GM18951 (cell line): Measurements from ENCODE around the gene VWF.

Experiments used
- POLR2A ChIP-seq: IDR thresholded peaks from 4 replicates; pipeline ENCODE4 v1.6.1; 2011; ENCODE audit warnings: mild to moderate bottlenecking; ENCODE audit not compliant: insufficient read length, insufficient read depth; ENCODE audit errors: extremely low read depth
- in situ Hi-C: fragments of 300-500 bp; cut with MboI; formaldehyde crosslinking; loops from one replicate; pipeline ENCODE4 v1.12.0; 2022; ENCODE audit warnings: low sequenced_read_pairs, mixed read lengths, inconsistent platforms; ENCODE audit not compliant: unreplicated experiment

VWF gene

DNA sequence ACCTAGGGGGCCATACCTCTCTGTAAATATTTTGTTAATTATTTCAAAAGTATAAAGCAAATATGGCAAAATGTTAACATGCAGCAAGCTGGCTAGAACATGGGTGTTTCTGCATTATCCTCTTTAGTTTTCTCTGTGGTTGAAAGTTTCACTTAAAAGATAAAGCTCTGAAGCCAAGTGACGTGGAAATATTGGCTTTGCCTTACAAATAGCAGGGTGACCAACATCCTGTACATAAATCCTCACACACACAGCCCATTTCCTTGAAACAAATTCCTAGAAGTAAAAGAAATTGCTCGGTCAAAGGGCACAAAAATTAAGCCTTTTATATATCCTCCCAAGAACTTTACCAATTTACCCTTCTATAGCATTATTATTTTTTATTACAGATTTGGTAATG lies 10.6 kb upstream of the VWF start:
- no peak for TF ChIP-seq POLR2A
- in situ Hi-C loops, result no loop called here

DNA sequence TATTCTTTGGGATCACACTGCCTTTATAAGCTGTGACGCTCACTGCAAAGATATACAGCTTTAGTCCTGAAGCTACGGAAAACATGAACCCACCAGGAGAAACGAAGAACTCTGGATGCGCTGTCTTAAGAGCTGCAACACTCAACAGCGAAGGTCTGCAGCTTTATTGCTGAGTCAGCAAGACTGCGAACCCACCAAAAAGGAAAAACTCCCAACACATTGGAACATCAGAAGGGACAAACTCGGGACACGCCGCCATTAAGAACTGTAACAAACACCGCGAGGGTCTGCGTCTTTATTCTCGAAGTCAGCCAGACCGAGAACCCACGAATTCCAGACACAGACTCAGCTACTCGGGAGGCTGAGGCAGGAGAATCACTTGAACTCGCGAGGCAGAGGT lies 9.2 kb upstream of the VWF start:
- TF ChIP-seq POLR2A, result no peak
- in situ Hi-C loops, result no loop called here

DNA sequence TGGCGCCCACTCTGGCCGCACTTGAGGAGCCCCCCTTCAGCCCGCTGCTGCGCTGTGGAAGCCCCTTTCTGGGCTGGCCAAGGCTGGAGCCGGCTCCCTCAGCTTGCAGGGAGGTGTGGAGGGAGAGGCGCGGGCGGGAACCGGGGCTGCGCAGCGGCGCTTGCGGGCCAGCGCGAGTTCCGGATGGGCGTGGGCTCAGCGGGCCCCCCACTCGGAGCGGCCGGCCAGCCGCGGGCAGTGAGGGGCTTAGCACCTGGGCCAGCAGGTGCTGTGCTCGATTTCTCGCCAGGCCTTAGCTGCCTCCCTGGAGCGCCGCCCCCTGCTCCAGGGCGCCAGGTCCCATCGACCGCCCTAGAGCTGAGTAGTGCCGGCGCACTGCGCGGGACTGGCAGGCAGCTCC lies 8.0 kb upstream of the VWF start:
- TF ChIP-seq POLR2A, result no peak
- in situ Hi-C loops, result no loop called here

DNA sequence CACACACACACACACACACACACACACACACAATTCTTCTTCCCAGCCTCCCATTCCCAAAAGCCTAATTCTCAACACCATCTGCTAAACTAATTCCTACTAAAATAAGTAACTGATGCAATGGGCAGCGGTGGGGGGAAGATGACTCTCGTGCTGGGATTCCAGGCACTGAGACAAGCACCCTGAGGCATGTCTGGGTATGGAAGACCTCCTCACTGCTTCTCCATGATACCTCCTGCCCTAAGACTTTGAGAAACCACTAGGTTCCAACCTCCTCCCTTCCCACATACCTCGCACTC lies 789 bp upstream of the VWF start:
- in situ Hi-C loops, result no loop called here

DNA sequence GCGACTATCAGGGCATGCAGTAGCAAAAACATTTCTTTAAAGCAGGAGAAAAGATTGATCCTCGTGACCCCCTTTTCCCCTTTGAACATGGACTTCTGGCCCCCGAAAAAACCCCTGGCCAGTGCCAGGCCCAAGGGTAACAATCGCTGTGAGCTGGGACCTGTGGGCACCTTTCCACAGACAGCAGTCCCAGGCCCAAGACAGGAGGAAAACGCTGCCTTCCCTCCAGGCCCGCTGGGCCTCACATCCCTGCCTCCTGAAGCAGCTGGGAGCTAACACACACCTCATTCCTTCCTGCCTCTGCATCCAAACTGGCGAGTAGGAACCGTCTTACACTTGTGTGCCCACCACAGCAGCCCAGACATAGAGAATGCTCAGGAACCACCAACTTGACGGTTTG lies 1.2 kb downstream of the VWF start:
- in situ Hi-C loops, result no loop called here
- no peak for TF ChIP-seq POLR2A

More for the DNA sequence above, 789 bp upstream of the VWF start:
- TF ChIP-seq POLR2A, result no peak

DNA sequence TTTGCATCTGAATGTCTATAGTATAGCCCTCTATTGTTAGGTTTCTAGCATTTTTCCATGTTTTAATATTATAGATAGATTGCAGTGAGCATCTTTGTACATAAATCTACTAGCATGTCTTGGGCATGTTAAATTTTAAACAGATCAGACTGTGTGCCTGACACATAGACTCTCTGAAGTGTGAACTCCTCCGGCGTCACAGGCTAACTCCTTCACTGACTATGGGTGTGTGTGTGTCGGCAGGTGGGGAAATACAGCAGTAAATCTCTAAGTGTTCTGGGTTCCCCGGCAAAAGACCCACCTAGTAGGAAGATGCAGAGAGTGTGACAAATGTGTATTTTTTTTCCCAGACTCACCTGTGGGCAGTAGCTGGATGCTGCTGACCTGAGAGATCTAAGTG lies 2.3 kb downstream of the VWF start:
- no peak for TF ChIP-seq POLR2A
- in situ Hi-C loops, result no loop called here

DNA sequence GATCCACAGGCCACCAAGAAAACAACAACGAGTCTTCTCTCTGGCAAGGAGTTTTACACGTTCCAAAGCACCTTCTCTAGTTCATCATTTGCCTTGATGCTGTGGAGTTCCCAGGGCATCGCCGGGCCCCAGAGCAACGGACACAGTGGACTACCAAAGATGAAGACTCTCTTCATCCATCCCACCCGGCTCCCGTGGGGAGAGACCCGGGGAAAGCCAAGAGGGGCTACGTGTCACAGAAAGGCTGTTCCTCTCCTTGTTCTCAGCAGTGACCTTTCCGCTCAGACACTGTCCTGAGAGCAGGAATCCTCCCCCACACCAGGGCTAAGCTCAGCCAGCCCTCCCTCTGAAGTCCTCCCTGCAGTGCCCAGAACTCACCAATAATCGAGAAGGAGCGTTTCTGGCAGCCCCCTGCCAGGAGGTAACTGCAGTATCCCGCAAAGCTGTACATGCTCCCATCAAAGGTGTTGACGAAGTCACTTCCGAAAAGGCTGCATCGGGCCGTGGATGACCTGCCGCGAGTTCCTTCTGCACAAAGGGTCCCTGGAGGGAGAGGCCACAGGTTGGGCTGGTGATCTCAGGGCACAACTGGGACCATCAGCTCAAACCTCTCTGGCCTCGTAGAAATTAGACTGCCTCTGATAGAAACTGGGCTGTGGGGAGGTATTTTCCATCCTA lies 3.5 kb downstream of the VWF start:
- no peak for TF ChIP-seq POLR2A
- in situ Hi-C loops, result no loop called here

DNA sequence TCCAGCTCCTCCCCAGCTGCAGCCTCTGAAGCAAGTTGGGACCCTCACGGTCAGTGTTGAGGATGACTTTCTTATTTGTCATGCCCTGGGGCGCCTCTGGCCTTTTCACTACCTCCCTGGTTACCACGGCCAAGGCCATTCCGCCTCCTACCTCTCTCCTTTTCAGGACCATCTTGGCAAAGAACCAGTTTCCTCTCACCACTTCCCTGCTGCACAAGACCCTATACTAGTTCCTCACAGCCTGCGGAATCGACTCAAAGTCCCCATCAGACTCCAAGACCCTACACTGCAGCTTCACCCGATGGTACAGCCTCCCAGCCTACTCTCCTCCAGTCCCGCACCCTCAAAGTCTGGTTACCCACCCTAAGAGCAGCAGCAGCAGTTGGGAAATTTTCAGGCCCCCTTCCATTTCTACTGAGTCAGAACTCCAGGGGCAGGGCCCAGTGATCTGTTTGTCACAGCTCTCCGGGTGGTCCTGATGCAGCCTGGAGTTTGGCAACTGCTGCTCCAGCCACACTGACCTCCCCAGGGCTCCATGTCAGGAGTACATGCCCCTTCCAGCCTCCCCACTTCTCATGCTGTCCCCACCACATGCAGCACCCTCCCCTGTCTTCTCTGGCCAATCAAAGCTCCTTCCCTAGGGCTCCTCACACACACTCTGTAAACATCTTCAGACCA lies 5.4 kb downstream of the VWF start:
- in situ Hi-C loops, result no loop called here
- no peak for TF ChIP-seq POLR2A

DNA sequence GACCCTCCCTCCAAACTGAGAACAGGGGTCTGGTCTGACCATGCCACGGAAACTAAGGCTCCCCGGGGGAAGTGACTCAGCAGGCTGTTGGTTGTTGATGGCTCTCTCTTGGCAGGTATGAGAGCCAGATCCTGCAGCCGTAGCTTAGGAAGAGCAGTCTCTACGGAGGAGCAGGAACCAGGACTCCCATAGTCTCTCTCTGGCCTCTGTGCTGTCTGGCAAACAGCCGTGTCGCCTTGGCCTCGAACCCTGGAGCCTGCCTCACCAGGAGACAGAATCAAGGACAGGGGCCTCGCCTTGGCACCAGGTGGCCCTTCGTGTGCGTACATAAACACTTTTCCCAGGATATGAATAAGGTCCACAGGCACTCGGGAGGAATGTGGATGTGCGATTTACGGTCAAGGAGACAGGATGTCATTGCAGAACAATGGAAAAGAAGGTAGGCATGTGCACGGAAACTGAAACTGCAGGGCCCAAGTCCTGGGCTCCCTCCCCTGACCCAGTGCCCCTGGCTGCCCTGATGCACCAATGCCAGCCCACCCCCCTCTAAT lies 7.9 kb downstream of the VWF start:
- no peak for TF ChIP-seq POLR2A

DNA sequence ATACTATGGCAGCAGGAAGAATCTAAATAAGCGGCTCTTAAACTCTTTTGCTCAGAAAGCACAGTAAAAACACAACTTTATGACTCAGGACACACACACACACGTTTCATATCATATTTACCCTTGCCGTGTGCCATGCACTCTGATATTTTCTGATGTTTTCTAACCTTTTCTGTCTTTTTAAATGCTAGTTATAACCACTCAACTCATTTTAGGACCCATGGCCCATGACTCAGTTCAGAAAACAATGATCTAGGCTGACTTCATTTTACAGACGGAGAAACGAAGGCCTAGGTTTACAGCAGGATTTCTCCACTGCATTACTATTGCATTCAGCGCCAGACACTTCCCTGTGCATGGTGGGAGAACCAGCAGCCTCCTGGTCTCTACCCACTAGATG lies 9.1 kb downstream of the VWF start:
- in situ Hi-C loops, result no loop called here
- TF ChIP-seq POLR2A, result no peak

More for the DNA sequence above, 7.9 kb downstream of the VWF start:
- in situ Hi-C loops, result no loop called here

DNA sequence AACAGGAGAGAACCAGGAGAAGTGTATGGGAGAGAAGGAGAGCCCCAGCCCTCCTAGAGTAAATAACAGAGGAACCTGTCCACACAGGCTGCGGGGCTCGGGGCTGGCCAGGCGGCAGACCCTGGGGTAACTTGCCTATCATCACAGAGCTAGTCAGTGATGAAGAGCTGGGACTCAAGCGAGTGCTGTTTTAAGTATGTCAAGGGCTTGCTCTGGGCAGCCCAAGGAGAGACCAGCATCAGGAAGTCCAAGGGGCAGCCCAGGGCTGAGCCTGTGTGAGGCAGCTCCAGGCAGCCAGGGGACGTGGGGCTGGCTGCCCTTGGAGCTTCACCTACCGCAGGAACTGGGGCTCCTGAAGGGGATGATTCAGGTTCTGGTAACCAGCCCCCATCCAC lies 10.0 kb downstream of the VWF start:
- in situ Hi-C loops, result no loop called here
- no peak for TF ChIP-seq POLR2A

DNA sequence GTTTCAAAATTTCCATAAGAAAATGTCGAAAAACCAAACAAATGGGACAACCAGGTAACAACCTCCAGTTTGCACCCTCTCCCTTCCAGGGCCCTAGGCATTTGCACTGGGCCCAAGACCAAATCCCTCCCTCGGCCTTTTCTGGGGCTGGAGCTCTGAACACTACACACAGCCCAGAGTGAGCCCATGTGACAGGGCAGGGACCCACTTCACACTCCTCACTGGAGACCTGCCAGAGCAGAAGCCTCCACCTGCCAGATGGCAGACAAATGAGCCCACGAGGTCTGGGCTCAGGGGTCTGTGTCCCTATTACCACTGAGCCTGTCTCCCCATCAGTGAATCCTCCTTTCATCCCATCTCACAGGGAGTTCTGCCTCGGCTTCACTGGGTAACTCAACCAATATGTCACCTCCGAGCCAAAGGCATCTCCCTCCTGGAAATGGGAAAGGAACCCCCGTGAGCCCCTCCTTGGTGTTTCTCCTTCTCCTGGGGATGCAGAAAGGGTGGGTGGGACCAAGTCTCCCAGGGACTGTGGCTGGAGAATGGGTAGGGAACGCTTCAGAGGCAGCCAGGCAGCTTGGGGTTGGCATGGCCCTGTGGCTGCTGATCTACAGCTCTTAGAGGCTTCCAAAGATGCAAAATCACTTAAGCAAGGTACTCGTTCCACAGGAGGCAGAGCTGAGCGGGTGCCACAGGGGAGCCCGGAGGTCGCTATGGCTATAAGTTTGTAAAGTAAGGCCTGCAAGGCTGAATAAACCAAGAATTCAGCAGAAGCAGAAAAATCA lies 10.6 kb downstream of the VWF start:
- in situ Hi-C loops, result no loop called here
- TF ChIP-seq POLR2A, result no peak

DNA sequence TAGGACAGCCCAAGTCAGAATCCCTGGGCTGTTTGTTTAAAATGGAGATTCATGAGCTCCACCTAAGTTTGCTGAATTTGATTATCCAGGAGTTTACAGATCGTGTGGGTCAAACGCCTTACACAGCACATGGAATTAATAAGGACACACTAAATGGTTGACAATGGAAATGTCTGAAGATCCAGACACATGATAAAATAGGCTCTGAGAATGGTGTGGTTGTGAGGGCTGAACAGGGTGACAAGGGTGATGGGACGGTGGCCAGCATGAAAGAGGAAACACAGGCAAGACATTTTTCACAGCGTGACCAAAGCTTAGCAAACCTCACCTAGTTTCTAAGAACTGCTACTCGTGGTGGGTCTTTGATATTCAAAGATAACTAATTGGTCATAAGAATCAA lies 12.5 kb downstream of the VWF start:
- TF ChIP-seq POLR2A, result no peak
- in situ Hi-C loops, result no loop called here

DNA sequence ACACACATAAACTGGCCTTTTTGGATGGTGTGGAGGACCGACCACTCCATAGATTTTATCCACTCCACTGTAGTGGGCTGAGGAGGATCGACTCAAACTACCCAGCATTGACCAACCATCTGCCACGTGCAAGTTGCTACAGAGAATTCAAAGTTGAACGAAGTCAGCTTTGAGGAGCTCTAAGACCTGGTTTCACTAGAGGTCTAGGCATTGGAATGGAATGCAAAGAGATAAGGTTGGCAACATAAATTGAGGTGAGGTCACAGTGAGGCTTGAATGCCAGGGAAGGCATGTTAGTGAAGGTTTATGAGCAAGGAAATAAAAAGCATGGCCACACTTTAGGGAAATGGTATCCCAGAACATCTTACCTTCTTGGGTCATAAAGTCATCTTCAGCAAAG lies 14.5 kb downstream of the VWF start:
- TF ChIP-seq POLR2A, result no peak
- in situ Hi-C loops, result no loop called here
